HEK293 (cell line): ENCODE results near the gene C9orf85.

Experiments used
- CTCF ChIP-seq: fragments of 450-650 bp; formaldehyde crosslinking; IDR thresholded peaks from 2 replicates; pipeline ENCODE4 v1.5.1; 2016; ENCODE audit warnings: missing biosample characterization, missing genetic modification characterization
- MYNN ChIP-seq: fragments of 450-650 bp; formaldehyde crosslinking; IDR thresholded peaks from 2 replicates; pipeline ENCODE4 v1.5.1; 2016; ENCODE audit warnings: missing biosample characterization, missing genetic modification characterization, borderline replicate concordance
- ZNF133 ChIP-seq: fragments of 450-650 bp; formaldehyde crosslinking; IDR thresholded peaks from 2 replicates; pipeline ENCODE4 v1.5.1; 2016; ENCODE audit warnings: missing biosample characterization, missing genetic modification characterization
- ZNF626 ChIP-seq: fragments of 450-650 bp; sonication (Bioruptor Pico); formaldehyde crosslinking; IDR thresholded peaks from 2 replicates; pipeline ENCODE4 v1.5.1; 2018; ENCODE audit warnings: missing biosample characterization, missing genetic modification characterization, inconsistent platforms
- ZNF768 ChIP-seq: fragments of 450-650 bp; formaldehyde crosslinking; IDR thresholded peaks from 2 replicates; pipeline ENCODE4 v1.5.1; 2018; ENCODE audit warnings: missing biosample characterization, mild to moderate bottlenecking, missing genetic modification characterization
- TF ChIP-seq, protein P1 (sequence below): sonication (generic); formaldehyde crosslinking; IDR thresholded peaks from 2 replicates; pipeline ENCODE4 v1.8.1; 2022; ENCODE audit warnings: mild to moderate bottlenecking, moderate library complexity, missing genetic modification reagents
- TF ChIP-seq, protein P2 (sequence below): fragments of 450-650 bp; formaldehyde crosslinking; IDR thresholded peaks from 2 replicates; pipeline ENCODE4 v1.5.1; 2017; ENCODE audit warnings: missing biosample characterization, missing genetic modification characterization

DNA sequence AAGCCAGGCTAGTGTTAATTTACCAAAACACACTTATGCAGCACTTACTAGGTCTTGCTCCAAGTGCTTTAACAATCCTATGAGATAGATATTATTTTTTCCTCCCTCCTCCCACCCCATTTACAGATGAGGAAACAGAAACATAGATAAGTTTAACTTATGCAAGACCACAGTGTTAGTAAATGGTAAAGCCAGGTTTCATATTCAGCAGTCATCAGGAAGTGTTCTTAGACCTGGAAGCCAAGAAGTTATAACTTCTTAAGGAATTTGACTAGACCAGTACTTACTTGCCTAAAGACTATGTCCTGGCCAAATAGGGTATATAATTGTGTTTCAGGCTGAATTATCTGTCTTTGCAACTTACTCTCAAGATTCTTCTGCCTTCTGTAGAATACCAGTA lies 16.3 kb upstream of the C9orf85 start:
- TF ChIP-seq CTCF (tag by site-specific recombination) (no peak), ZNF133 (tag by site-specific recombination) (no peak), MYNN (tag by site-specific recombination) (no peak), ZNF768 (tag by site-specific recombination) (no peak), ZNF626 (tag by site-specific recombination) (no peak)
- TF ChIP-seq, protein P1, sequence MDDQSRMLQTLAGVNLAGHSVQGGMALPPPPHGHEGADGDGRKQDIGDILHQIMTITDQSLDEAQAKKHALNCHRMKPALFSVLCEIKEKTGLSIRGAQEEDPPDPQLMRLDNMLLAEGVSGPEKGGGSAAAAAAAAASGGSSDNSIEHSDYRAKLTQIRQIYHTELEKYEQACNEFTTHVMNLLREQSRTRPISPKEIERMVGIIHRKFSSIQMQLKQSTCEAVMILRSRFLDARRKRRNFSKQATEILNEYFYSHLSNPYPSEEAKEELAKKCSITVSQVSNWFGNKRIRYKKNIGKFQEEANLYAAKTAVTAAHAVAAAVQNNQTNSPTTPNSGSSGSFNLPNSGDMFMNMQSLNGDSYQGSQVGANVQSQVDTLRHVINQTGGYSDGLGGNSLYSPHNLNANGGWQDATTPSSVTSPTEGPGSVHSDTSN (CRISPR knock-in tag) = no peak
- TF ChIP-seq, protein P2, sequence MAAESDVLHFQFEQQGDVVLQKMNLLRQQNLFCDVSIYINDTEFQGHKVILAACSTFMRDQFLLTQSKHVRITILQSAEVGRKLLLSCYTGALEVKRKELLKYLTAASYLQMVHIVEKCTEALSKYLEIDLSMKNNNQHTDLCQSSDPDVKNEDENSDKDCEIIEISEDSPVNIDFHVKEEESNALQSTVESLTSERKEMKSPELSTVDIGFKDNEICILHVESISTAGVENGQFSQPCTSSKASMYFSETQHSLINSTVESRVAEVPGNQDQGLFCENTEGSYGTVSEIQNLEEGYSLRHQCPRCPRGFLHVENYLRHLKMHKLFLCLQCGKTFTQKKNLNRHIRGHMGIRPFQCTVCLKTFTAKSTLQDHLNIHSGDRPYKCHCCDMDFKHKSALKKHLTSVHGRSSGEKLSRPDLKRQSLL (tag by site-specific recombination) = no peak
